GM23338 (cell line): Measurements from ENCODE around the gene SLC9A9. TPM values are rescaled to one million over a fixed set of nuclear protein-coding genes. Genes with fewer than 3 reads are reported as not detected.

Experiments used
- ATAC-seq: fragments of 200-7000 bp; cut with Tn5 transposase; 3 replicates; pipeline ENCODE4 v1.9.1; 2020
- DNase-seq: peaks from one replicate; pipeline ENCODE4 v3.0.0-alpha.2; 2015; ENCODE audit warnings: low spot score
- H2AFZ ChIP-seq: fragments of 200-600 bp; sonication (generic); 2 replicates; pipeline ENCODE4 v1.8.0; 2016; ENCODE audit warnings: antibody characterized with exemption, mild to moderate bottlenecking, moderate library complexity
- H3F3A ChIP-seq: fragments of 200-600 bp; sonication (generic); replicated peaks from 2 replicates; pipeline ENCODE4 v1.8.0; 2017; ENCODE audit warnings: antibody characterized with exemption, mixed run types, low read depth
- H3K27ac ChIP-seq: fragments of 200-600 bp; sonication (generic); 2 replicates; pipeline ENCODE4 v1.6.1; 2016; ENCODE audit warnings: low read depth
- H3K27me3 ChIP-seq: fragments of 200-600 bp; sonication (generic); 2 replicates; pipeline ENCODE4 v1.8.0; 2016; ENCODE audit warnings: mild to moderate bottlenecking, mixed run types, moderate library complexity; ENCODE audit not compliant: insufficient read depth
- H3K36me3 ChIP-seq: fragments of 200-600 bp; sonication (generic); 2 replicates; pipeline ENCODE4 v1.8.0; 2016; ENCODE audit warnings: mild to moderate bottlenecking; ENCODE audit not compliant: insufficient read depth
- H3K4me1 ChIP-seq: fragments of 200-600 bp; sonication (generic); 2 replicates; pipeline ENCODE4 v1.8.0; 2016; ENCODE audit warnings: mild to moderate bottlenecking, moderate library complexity; ENCODE audit not compliant: insufficient read depth
- H3K4me2 ChIP-seq: fragments of 200-600 bp; sonication (generic); 2 replicates; pipeline ENCODE4 v1.7.1; 2017; ENCODE audit warnings: mixed run types
- H3K4me3 ChIP-seq: fragments of 200-600 bp; sonication (generic); 2 replicates; pipeline ENCODE4 v1.6.1; 2016; ENCODE audit warnings: mixed run types
- H3K79me2 ChIP-seq: fragments of 200-600 bp; sonication (generic); replicated peaks from 2 replicates; pipeline ENCODE4 v1.8.0; 2017; ENCODE audit warnings: mild to moderate bottlenecking; ENCODE audit not compliant: insufficient read depth
- H3K9me2 ChIP-seq: fragments of 200-600 bp; sonication (generic); 2 replicates; pipeline ENCODE4 v1.8.0; 2017; ENCODE audit not compliant: insufficient read depth
- H4K20me1 ChIP-seq: fragments of 200-600 bp; sonication (generic); replicated peaks from 2 replicates; pipeline ENCODE4 v1.8.0; 2017; ENCODE audit warnings: mild to moderate bottlenecking; ENCODE audit not compliant: insufficient read depth
- H3K27ac Mint-ChIP-seq: 2 replicates; pipeline ENCODE4 v1.8.0; 2020; ENCODE audit warnings: inconsistent platforms, mild to moderate bottlenecking, moderate library complexity, mixed read lengths
- H3K27me3 Mint-ChIP-seq: 3 replicates; pipeline ENCODE4 v1.8.0; 2022; ENCODE audit warnings: low read depth, mild to moderate bottlenecking, moderate library complexity, mixed read lengths, inconsistent platforms; ENCODE audit not compliant: insufficient read depth, poor library complexity
- H3K36me3 Mint-ChIP-seq: 3 replicates; pipeline ENCODE4 v1.8.0; 2021; ENCODE audit warnings: low read depth, mild to moderate bottlenecking, inconsistent platforms, moderate library complexity, mixed read lengths
- H3K4me1 Mint-ChIP-seq: 3 replicates; pipeline ENCODE4 v1.8.0; 2020; ENCODE audit warnings: mild to moderate bottlenecking, inconsistent platforms, mixed read lengths
- H3K4me3 Mint-ChIP-seq: 3 replicates; pipeline ENCODE4 v1.8.0; 2021; ENCODE audit warnings: moderate library complexity, mild to moderate bottlenecking, inconsistent platforms, mixed read lengths
- H3K9me3 Mint-ChIP-seq: 3 replicates; pipeline ENCODE4 v1.8.0; 2020; ENCODE audit warnings: moderate library complexity, mild to moderate bottlenecking, inconsistent platforms, mixed read lengths
- CREB1 ChIP-seq: fragments of 250-450 bp; sonication (Bioruptor Pico); IDR thresholded peaks from 2 replicates; pipeline ENCODE4 v1.5.0; 2020; ENCODE audit warnings: low read depth, mild to moderate bottlenecking, moderate library complexity
- EZH2 ChIP-seq: fragments of 200-600 bp; sonication (generic); IDR thresholded peaks from one replicate; pipeline ENCODE4 v1.8.0; 2017; ENCODE audit warnings: antibody characterized with exemption, mild to moderate bottlenecking, low read depth; ENCODE audit not compliant: unreplicated experiment
- JUNB ChIP-seq: IDR thresholded peaks from one replicate; pipeline ENCODE4 v1.6.1; 2016; ENCODE audit warnings: antibody characterized with exemption; ENCODE audit not compliant: unreplicated experiment
- NANOG ChIP-seq: IDR thresholded peaks from 2 replicates; pipeline ENCODE4 v1.6.1; 2016; ENCODE audit warnings: antibody characterized with exemption, borderline replicate concordance
- POLR2AphosphoS5 ChIP-seq: IDR thresholded peaks from 2 replicates; pipeline ENCODE4 v1.6.1; 2016; ENCODE audit warnings: antibody characterized with exemption, low read depth
- REST ChIP-seq: IDR thresholded peaks from one replicate; pipeline ENCODE4 v1.6.1; 2018; ENCODE audit warnings: antibody characterized with exemption; ENCODE audit not compliant: unreplicated experiment
- ZNF114 ChIP-seq: fragments of 250-450 bp; sonication (Bioruptor Pico); IDR thresholded peaks from 2 replicates; pipeline ENCODE4 v1.5.0; 2020; ENCODE audit warnings: mild to moderate bottlenecking, moderate library complexity
- ZNF331 ChIP-seq: fragments of 250-450 bp; sonication (Bioruptor Pico); IDR thresholded peaks from 2 replicates; pipeline ENCODE4 v1.5.0; 2020; ENCODE audit warnings: low read depth, mild to moderate bottlenecking, moderate library complexity
- ZNF462 ChIP-seq: fragments of 250-450 bp; sonication (Bioruptor Pico); IDR thresholded peaks from 2 replicates; pipeline ENCODE4 v1.5.0; 2020; ENCODE audit warnings: mild to moderate bottlenecking, moderate library complexity
- polyA plus RNA-seq: library from polyadenylated mRNA; unstranded; fragments of >200 nt; fragmentation: Nextera tagmentation; extraction: Ambion mirVana; gene quantifications from 2 replicates; pipeline ENCODE4 v1.2.1, GENCODE V29; 2016
- total RNA-seq: library from RNA; depleted of rRNA; stranded (reverse); fragments of >200 nt; shearing (Covaris generic); gene quantifications from 2 replicates; pipeline ENCODE4 v1.2.3, GENCODE V29; 2014
- TF ChIP-seq, protein P1 (sequence below): IDR thresholded peaks from 2 replicates; pipeline ENCODE4 v1.6.1; 2016; ENCODE audit warnings: antibody characterized with exemption

SLC9A9 gene
- total and polyA plus RNA-seq, 2 experiments from 2014 or later, result 1.3 to 1.6 TPM

GRCh38 chr3:143658861-143659260 is 189.4 kb downstream of the SLC9A9 start:
- H3K9me3 Mint-ChIP-seq, result peaks cover 22% of the 10 kb centered on the region
- H3K36me3 Mint-ChIP-seq, result peaks cover 11% of the 10 kb centered on the region
- ATAC-seq, result no peak

DNA sequence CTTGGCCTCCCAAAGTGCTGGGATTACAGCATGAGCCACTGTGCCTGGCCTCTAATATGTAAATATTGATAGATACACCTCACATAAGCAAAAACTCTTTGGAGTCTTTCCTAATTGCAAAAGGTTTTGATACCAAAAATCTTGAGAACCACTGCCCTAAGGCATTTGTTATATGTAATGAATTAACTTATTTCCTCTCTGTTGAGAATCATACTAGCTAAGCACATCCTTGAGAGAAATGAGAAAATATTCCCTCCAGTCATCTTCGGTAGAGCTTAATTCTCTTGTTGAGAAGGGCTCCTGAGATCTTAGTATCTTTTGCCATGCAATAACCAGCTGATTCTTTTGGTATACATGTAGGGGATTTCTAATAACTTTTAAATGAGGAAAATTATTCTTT is 190.2 kb downstream of the SLC9A9 start:
- H2AFZ ChIP-seq, result no peak overlapping the region
- H3K4me1 ChIP-seq, result peaks cover 27% of the 10 kb centered on the region
- no peak for DNase-seq
- no peak for ATAC-seq
- Mint-ChIP-seq H3K36me3 (peaks cover 11% of the 10 kb centered on the region), H3K27ac (no peak overlapping the region), H3K27me3 (peaks cover 2% of the 10 kb centered on the region), H3K9me3 (peaks cover 15% of the 10 kb centered on the region), H3K4me3 (no peak overlapping the region), H3K4me1 (peaks cover 18% of the 10 kb centered on the region)
- H3K36me3 ChIP-seq, result no peaks in the 10 kb centered on the region
- no peaks in the 10 kb centered on the region for H3F3A ChIP-seq
- H3K27ac ChIP-seq, result no peak overlapping the region
- H3K27me3 ChIP-seq, result no peaks in the 10 kb centered on the region
- no peaks in the 10 kb centered on the region for H4K20me1 ChIP-seq
- H3K79me2 ChIP-seq, result no peaks in the 10 kb centered on the region
- H3K4me3 ChIP-seq, result no peak overlapping the region
- H3K4me2 ChIP-seq, result no peak overlapping the region
- H3K9me2 ChIP-seq, result peaks cover 11% of the 10 kb centered on the region
- TF ChIP-seq ZNF114 (CRISPR knock-in tag), result no peak
- TF ChIP-seq, protein P1, sequence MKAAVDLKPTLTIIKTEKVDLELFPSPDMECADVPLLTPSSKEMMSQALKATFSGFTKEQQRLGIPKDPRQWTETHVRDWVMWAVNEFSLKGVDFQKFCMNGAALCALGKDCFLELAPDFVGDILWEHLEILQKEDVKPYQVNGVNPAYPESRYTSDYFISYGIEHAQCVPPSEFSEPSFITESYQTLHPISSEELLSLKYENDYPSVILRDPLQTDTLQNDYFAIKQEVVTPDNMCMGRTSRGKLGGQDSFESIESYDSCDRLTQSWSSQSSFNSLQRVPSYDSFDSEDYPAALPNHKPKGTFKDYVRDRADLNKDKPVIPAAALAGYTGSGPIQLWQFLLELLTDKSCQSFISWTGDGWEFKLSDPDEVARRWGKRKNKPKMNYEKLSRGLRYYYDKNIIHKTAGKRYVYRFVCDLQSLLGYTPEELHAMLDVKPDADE, result no peak
- no peak for TF ChIP-seq JUNB
- TF ChIP-seq REST, result no peak
- TF ChIP-seq ZNF331, result no peak
- no peak for TF ChIP-seq NANOG
- no peak for TF ChIP-seq POLR2AphosphoS5
- TF ChIP-seq ZNF462 (CRISPR knock-in tag), result no peak
- no peak for TF ChIP-seq EZH2
- TF ChIP-seq CREB1, result no peak

More at GRCh38 chr3:143658861-143659260, 189.4 kb downstream of the SLC9A9 start:
- Histone ChIP-seq H3K27me3 (no peaks in the 10 kb centered on the region), H3K27ac (no peak overlapping the region), H4K20me1 (no peaks in the 10 kb centered on the region), H3K4me2 (no peak overlapping the region), H3K36me3 (no peaks in the 10 kb centered on the region), H3K4me3 (no peak overlapping the region), H3F3A (no peaks in the 10 kb centered on the region), H3K4me1 (peaks cover 27% of the 10 kb centered on the region), H3K79me2 (no peaks in the 10 kb centered on the region), H3K9me2 (peaks cover 15% of the 10 kb centered on the region), H2AFZ (no peak overlapping the region)
- no peak overlapping the region for H3K4me3 Mint-ChIP-seq
- H3K4me1 Mint-ChIP-seq, result peaks cover 18% of the 10 kb centered on the region
- TF ChIP-seq CREB1, result no peak
- peaks cover 2% of the 10 kb centered on the region for H3K27me3 Mint-ChIP-seq
- no peak for DNase-seq
- H3K27ac Mint-ChIP-seq, result no peak overlapping the region
